ENCODE results near the gene MRPL32.

MRPL32 gene

GRCh38 chr7:42928754-42929153 lies 3.4 kb upstream of the MRPL32 start:
- TF ChIP-seq EP300 (IDR thresholded peaks at IDR 0.05; ENCODE audit: borderline replicate concordance), result no peak
- no peak for TF ChIP-seq MAX (IDR thresholded peaks at IDR 0.05)
- no peak for TF ChIP-seq NFIC (IDR thresholded peaks at IDR 0.05)
- TF ChIP-seq USF1 (IDR thresholded peaks at IDR 0.05), result no peak
- TF ChIP-seq TEAD4 (IDR thresholded peaks at IDR 0.05), result no peak
- TF ChIP-seq CEBPB (IDR thresholded peaks at IDR 0.05), result no peak
- TF ChIP-seq EGR1 (IDR thresholded peaks at IDR 0.05), result no peak
- no peak for TF ChIP-seq ZBTB7A (IDR thresholded peaks at IDR 0.05; ENCODE audit: low read depth)
- no peak for TF ChIP-seq TCF12 (IDR thresholded peaks at IDR 0.05; ENCODE audit: low read depth)
- no peak for TF ChIP-seq FOXM1 (IDR thresholded peaks at IDR 0.05; ENCODE audit: borderline replicate concordance, low read depth)
- no peak for TF ChIP-seq CREB1 (IDR thresholded peaks at IDR 0.05; ENCODE audit: low read depth)
- no peak for TF ChIP-seq TAF1 (IDR thresholded peaks at IDR 0.05; ENCODE audit: low read depth)

DNA sequence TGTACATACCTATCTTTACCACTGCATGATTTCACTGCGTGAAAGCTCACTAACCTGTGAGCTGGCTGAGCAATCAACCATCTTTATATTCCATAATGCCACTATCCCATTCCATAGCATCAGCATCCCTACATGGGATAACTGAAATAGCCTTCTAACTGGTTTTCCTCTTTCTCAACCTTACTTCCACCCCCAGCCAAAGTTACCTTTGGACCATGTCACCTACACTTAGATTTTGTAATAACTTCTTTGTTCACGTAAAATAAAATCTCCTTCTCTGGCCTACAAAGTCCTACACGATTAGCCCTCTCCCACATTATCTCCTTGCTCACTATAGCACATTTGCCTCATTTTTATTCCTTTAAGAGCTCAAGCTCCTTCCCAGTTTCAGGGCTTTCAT lies 2.7 kb upstream of the MRPL32 start:
- no peak for TF ChIP-seq MAX (IDR thresholded peaks at IDR 0.05)
- TF ChIP-seq USF1 (IDR thresholded peaks at IDR 0.05), result no peak
- no peak for TF ChIP-seq CREB1 (IDR thresholded peaks at IDR 0.05; ENCODE audit: low read depth)
- TF ChIP-seq REST (IDR thresholded peaks at IDR 0.05; ENCODE audit: low read depth), result no peak
- TF ChIP-seq NFIC (IDR thresholded peaks at IDR 0.05), result no peak
- TF ChIP-seq FOXM1 (IDR thresholded peaks at IDR 0.05; ENCODE audit: borderline replicate concordance, low read depth), result no peak
- TF ChIP-seq EGR1 (IDR thresholded peaks at IDR 0.05), result no peak
- no peak for TF ChIP-seq EP300 (IDR thresholded peaks at IDR 0.05; ENCODE audit: borderline replicate concordance)
- TF ChIP-seq TEAD4 (IDR thresholded peaks at IDR 0.05), result no peak
- TF ChIP-seq RAD21 (IDR thresholded peaks at IDR 0.05; ENCODE audit: low read depth), result no peak

DNA sequence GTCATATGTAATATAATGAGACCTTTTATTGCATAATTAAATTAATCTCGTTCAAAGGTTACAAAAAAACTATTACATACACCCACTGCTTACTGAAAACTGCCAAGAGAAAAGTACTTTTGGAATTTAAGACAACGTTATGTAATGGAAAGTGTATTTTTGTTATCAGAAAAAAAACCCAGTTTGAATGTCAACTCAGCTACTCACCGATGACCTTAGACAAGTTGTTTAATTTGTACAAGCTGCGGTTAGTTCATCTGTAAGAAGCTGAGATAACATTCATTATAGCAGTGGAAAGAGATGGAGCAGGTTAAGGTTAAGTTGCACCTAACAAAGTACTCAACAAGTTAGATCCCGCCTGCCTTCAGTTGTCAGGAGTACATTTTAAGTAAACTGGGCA lies 1.3 kb upstream of the MRPL32 start:
- TF ChIP-seq TAF1 (IDR thresholded peaks at IDR 0.05; ENCODE audit: low read depth) (no peak), TCF12 (IDR thresholded peaks at IDR 0.05; ENCODE audit: low read depth) (no peak), FOXM1 (IDR thresholded peaks at IDR 0.05; ENCODE audit: borderline replicate concordance, low read depth) (no peak), EGR1 (IDR thresholded peaks at IDR 0.05) (no peak), YY1 (IDR thresholded peaks at IDR 0.05; ENCODE audit: low read depth) (no peak)

DNA sequence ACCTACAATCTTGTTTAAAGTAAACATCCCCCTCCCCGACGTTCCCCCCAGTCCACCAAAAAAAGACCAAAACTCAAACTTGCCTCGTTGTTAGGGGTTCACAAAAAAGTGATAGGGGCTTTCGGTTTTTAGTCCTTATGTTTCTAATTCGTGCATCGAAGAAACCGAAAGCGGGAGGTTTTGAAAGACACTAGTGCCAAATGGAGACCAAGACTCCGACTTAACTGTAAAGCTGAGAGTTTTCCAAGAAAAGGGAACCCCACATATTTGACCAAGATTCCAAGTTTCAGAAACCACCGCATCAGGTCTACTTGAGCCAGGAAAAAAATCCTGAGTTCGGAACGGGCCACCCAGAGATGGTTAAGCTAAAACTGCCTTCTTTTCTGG lies 736 bp upstream of the MRPL32 start:
- TF ChIP-seq REST (IDR thresholded peaks at IDR 0.05; ENCODE audit: low read depth) (no peak), NFIC (IDR thresholded peaks at IDR 0.05) (no peak), MAX (IDR thresholded peaks at IDR 0.05) (no peak), TAF1 (IDR thresholded peaks at IDR 0.05; ENCODE audit: low read depth) (no peak), YY1 (IDR thresholded peaks at IDR 0.05; ENCODE audit: low read depth) (no peak), TEAD4 (IDR thresholded peaks at IDR 0.05) (no peak), CREB1 (IDR thresholded peaks at IDR 0.05; ENCODE audit: low read depth) (no peak), TCF12 (IDR thresholded peaks at IDR 0.05; ENCODE audit: low read depth) (no peak), USF1 (IDR thresholded peaks at IDR 0.05) (no peak), CEBPB (IDR thresholded peaks at IDR 0.05) (no peak), EP300 (IDR thresholded peaks at IDR 0.05; ENCODE audit: borderline replicate concordance) (no peak), RAD21 (IDR thresholded peaks at IDR 0.05; ENCODE audit: low read depth) (no peak), EGR1 (IDR thresholded peaks at IDR 0.05) (no peak), FOXM1 (IDR thresholded peaks at IDR 0.05; ENCODE audit: borderline replicate concordance, low read depth) (no peak), ZBTB7A (IDR thresholded peaks at IDR 0.05; ENCODE audit: low read depth) (no peak)

DNA sequence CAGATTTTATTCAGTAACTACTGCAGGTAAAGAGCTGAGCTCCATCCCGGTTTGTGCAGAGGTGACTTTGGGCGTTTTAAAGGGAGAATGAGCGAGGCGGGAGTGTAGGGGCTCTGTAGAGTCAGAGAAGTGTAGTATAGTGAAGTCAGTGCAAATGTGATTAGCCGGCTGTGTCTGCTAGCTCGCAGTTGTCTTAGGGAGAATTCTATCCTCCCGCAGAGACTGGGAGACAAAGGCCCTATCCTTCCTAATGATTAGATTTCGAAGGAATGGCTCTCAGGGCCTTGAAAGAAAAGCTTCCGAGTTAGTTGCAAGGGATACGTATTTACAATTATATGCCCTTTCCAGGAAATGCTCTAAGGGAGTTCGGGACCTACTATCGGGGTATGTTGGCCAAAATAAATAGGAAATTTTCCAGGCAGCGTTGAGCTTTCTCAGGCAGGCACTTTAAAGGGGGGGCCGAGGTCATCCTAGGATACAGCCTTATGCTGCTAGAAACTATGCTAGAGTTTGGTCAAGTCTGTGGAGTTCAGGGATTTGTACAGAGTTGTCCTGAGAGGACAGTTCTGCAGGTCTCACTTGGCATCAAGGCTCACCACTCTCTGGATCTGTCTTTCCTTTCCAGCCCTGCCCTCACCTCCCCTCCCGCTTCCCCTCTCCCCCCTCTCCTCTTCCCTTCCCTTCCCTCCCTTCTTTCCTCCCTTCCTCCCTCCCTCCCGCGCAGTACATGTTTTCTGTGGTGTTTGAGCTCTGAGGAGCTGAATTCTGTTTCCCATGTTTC lies 825 bp downstream of the MRPL32 start:
- TF ChIP-seq EP300 (IDR thresholded peaks at IDR 0.05; ENCODE audit: borderline replicate concordance) (no peak), TAF1 (IDR thresholded peaks at IDR 0.05; ENCODE audit: low read depth) (no peak), REST (IDR thresholded peaks at IDR 0.05; ENCODE audit: low read depth) (no peak), NFIC (IDR thresholded peaks at IDR 0.05) (no peak)
